Hepatocyte (in vitro differentiated cells): Measurements from ENCODE around the gene PLXNB2. TPM values are rescaled to one million over a fixed set of nuclear protein-coding genes. Genes with fewer than 3 reads are reported as not detected.

Source experiments
- DNase-seq: peaks from one replicate; pipeline ENCODE4 v3.0.0-alpha.2; 2016; ENCODE audit warnings: low spot score
- H2AFZ ChIP-seq: fragments of 200-600 bp; sonication (generic); 2 replicates; pipeline ENCODE4 v1.6.0; 2016; ENCODE audit warnings: antibody characterized with exemption, mild to moderate bottlenecking
- H3K27ac ChIP-seq: fragments of 200-600 bp; sonication (generic); 2 replicates; pipeline ENCODE4 v1.5.1; 2016; ENCODE audit warnings: mild to moderate bottlenecking
- H3K27me3 ChIP-seq: fragments of 200-600 bp; sonication (generic); 2 replicates; pipeline ENCODE4 v1.6.1; 2016
- H3K36me3 ChIP-seq: fragments of 200-600 bp; sonication (generic); replicated peaks from 2 replicates; pipeline ENCODE4 v1.5.1; 2016; ENCODE audit warnings: low read depth; ENCODE audit not compliant: insufficient read depth
- H3K4me1 ChIP-seq: fragments of 200-600 bp; sonication (generic); 2 replicates; pipeline ENCODE4 v1.5.1; 2016; ENCODE audit warnings: mild to moderate bottlenecking, moderate library complexity; ENCODE audit not compliant: insufficient read depth
- H3K4me2 ChIP-seq: fragments of 200-600 bp; sonication (generic); 2 replicates; pipeline ENCODE4 v1.6.0; 2016
- H3K4me3 ChIP-seq: fragments of 200-600 bp; sonication (generic); 2 replicates; pipeline ENCODE4 v1.5.1; 2016; ENCODE audit warnings: mild to moderate bottlenecking
- H3K79me2 ChIP-seq: fragments of 200-600 bp; sonication (generic); 2 replicates; pipeline ENCODE4 v1.6.0; 2017; ENCODE audit warnings: mild to moderate bottlenecking
- H3K9me2 ChIP-seq: fragments of 200-600 bp; sonication (generic); replicated peaks from 2 replicates; pipeline ENCODE4 v1.6.0; 2017; ENCODE audit warnings: mild to moderate bottlenecking; ENCODE audit not compliant: insufficient read depth
- H3K9me3 ChIP-seq: fragments of 200-600 bp; sonication (generic); 2 replicates; pipeline ENCODE4 v1.5.1; 2016; ENCODE audit warnings: low read depth, mild to moderate bottlenecking
- H4K20me1 ChIP-seq: fragments of 200-600 bp; sonication (generic); 2 replicates; pipeline ENCODE4 v1.6.0; 2016; ENCODE audit warnings: mild to moderate bottlenecking; ENCODE audit not compliant: insufficient read depth, poor library complexity, severe bottlenecking
- CTCF ChIP-seq: fragments of 200-600 bp; sonication (generic); IDR thresholded peaks from 2 replicates; pipeline ENCODE4 v1.5.1; 2016; ENCODE audit warnings: antibody characterized with exemption, mild to moderate bottlenecking; ENCODE audit not compliant: poor library complexity
- EZH2 ChIP-seq: fragments of 200-600 bp; sonication (generic); IDR thresholded peaks from 2 replicates; pipeline ENCODE4 v1.6.1; 2016; ENCODE audit warnings: antibody characterized with exemption, mild to moderate bottlenecking, borderline replicate concordance
- EZH2phosphoT487 ChIP-seq: fragments of 200-600 bp; sonication (generic); IDR thresholded peaks from one replicate; pipeline ENCODE4 v1.6.1; 2018; ENCODE audit warnings: antibody characterized with exemption, mild to moderate bottlenecking, low read depth, moderate library complexity; ENCODE audit not compliant: unreplicated experiment, severe bottlenecking
- WGBS: methylation state at CpG from one replicate; pipeline ENCODE4 v1.1.6; 2016; ENCODE audit warnings: low lambda C conversion rate; ENCODE audit errors: missing lambda C conversion rate; 5-methylcytosine and 5-hydroxymethylcytosine counted together
- polyA plus RNA-seq: library from polyadenylated mRNA; unstranded; fragments of >200 nt; fragmentation: Nextera tagmentation; extraction: Ambion mirVana; gene quantifications from 2 replicates; pipeline ENCODE4 v1.2.1, GENCODE V29; 2016
- total RNA-seq: library from RNA; depleted of rRNA; stranded (reverse); fragments of >200 nt; gene quantifications from 2 replicates; pipeline ENCODE4 v1.2.3, GENCODE V29; 2014

Gene PLXNB2
- total and polyA plus RNA-seq, 2 experiments from 2014 or later = 113 to 147 TPM

GRCh38 chr22:50233223-50233622, 74.2 kb downstream of the PLXNB2 start:
- no peak for TF ChIP-seq CTCF
- no peak for DNase-seq
- Histone ChIP-seq H3K79me2 (peaks cover 13% of the 10 kb centered on the region), H3K9me3 (no peaks in the 10 kb centered on the region), H3K4me2 (no peak overlapping the region), H3K4me3 (no peak overlapping the region), H3K4me1 (no peaks in the 10 kb centered on the region), H2AFZ (no peak overlapping the region), H3K27me3 (no peaks in the 10 kb centered on the region), H4K20me1 (no peaks in the 10 kb centered on the region), H3K36me3 (no peaks in the 10 kb centered on the region), H3K9me2 (no peaks in the 10 kb centered on the region), H3K27ac (no peak overlapping the region)
- 94% methylated on average over 18 of the region's 18 CpGs for WGBS

GRCh38 chr22:50232481-50233151, 74.8 kb downstream of the PLXNB2 start:
- H3K79me2 ChIP-seq = peaks cover 9% of the 10 kb centered on the region
- H3K36me3 ChIP-seq = no peaks in the 10 kb centered on the region
- H3K4me2 ChIP-seq = no peak overlapping the region
- 97% methylated on average over 20 of the region's 20 CpGs for WGBS
- H3K9me2 ChIP-seq = no peaks in the 10 kb centered on the region
- TF ChIP-seq CTCF (no peak), EZH2 (no peak), EZH2phosphoT487 (no peak)
- no peaks in the 10 kb centered on the region for H4K20me1 ChIP-seq
- H3K4me3 ChIP-seq = no peak overlapping the region
- no peak overlapping the region for H3K27ac ChIP-seq
- no peak for DNase-seq
- no peaks in the 10 kb centered on the region for H3K27me3 ChIP-seq
- no peak overlapping the region for H2AFZ ChIP-seq
- H3K4me1 ChIP-seq = no peaks in the 10 kb centered on the region
- H3K9me3 ChIP-seq = no peaks in the 10 kb centered on the region

- 98% methylated on average over 16 of the region's 16 CpGs for WGBS
- no peaks in the 10 kb centered on the region for H3K9me3 ChIP-seq
Measured at GRCh38 chr22:50229370-50229769, 78.1 kb downstream of the PLXNB2 start.

More at GRCh38 chr22:50229370-50229769, 78.1 kb downstream of the PLXNB2 start:
- no peak overlapping the region for H2AFZ ChIP-seq
- H3K36me3 ChIP-seq = no peaks in the 10 kb centered on the region
- no peaks in the 10 kb centered on the region for H4K20me1 ChIP-seq
- H3K9me2 ChIP-seq = no peaks in the 10 kb centered on the region
- H3K4me2 ChIP-seq = no peak overlapping the region
- TF ChIP-seq EZH2phosphoT487 (no peak), EZH2 (no peak), CTCF (no peak)
- no peak overlapping the region for H3K27ac ChIP-seq
- H3K4me3 ChIP-seq = no peak overlapping the region
- H3K4me1 ChIP-seq = no peaks in the 10 kb centered on the region
- no peaks in the 10 kb centered on the region for H3K27me3 ChIP-seq
- DNase-seq = no peak
- H3K79me2 ChIP-seq = no peaks in the 10 kb centered on the region
